GM21381 (cell line): ENCODE data around the gene HSPA2.
"Not testable (repeated sequence)": the region's sequence is repeated elsewhere in the genome, so short reads cannot be mapped to it uniquely, and the experiment has no call there.

ENCODE experiments used
- ATAC-seq: cut with Tn5 transposase; IDR thresholded peaks from one replicate; pipeline ENCODE4 v1.9.1; 2021; ENCODE audit warnings: mild to moderate bottlenecking, moderate library complexity; ENCODE audit not compliant: unreplicated experiment

HSPA2 gene

GRCh38 chr14:64558216-64558615 is 17.7 kb downstream of the HSPA2 start:
- ATAC-seq: not testable (repeated sequence)

GRCh38 chr14:64561631-64562030 is 21.1 kb downstream of the HSPA2 start:
- no peak for ATAC-seq

- no peak for ATAC-seq
Observed at GRCh38 chr14:64562436-64562835, 21.9 kb downstream of the HSPA2 start.

- ATAC-seq: no peak
Observed at GRCh38 chr14:64563696-64564095, 23.2 kb downstream of the HSPA2 start.

- ATAC-seq: no peak
Observed at GRCh38 chr14:64566651-64567122, 26.1 kb downstream of the HSPA2 start.

- ATAC-seq: no peak
Observed at GRCh38 chr14:64569138-64569631, 28.6 kb downstream of the HSPA2 start.

GRCh38 chr14:64569646-64570045 is 29.1 kb downstream of the HSPA2 start:
- not testable (repeated sequence) for ATAC-seq

GRCh38 chr14:64572386-64573104 is 32.0 kb downstream of the HSPA2 start:
- no peak for ATAC-seq

- no peak for ATAC-seq
Observed at GRCh38 chr14:64573109-64573508, 32.6 kb downstream of the HSPA2 start.

GRCh38 chr14:64574371-64575107 is 34.0 kb downstream of the HSPA2 start:
- ATAC-seq: no peak

- no peak for ATAC-seq
Observed at GRCh38 chr14:64577211-64577610, 36.7 kb downstream of the HSPA2 start.

- ATAC-seq: no peak
Observed at GRCh38 chr14:64580467-64580866, 39.9 kb downstream of the HSPA2 start.

GRCh38 chr14:64581363-64581762 is 40.8 kb downstream of the HSPA2 start:
- ATAC-seq: no peak

GRCh38 chr14:64581817-64582216 is 41.3 kb downstream of the HSPA2 start:
- ATAC-seq: no peak

- no peak for ATAC-seq
Observed at GRCh38 chr14:64584190-64584589, 43.6 kb downstream of the HSPA2 start.

GRCh38 chr14:64591809-64592208 is 51.3 kb downstream of the HSPA2 start:
- no peak for ATAC-seq
